Measurements from ENCODE around the gene NR5A2. TPM values are rescaled to one million over a fixed set of nuclear protein-coding genes. Genes with fewer than 3 reads are reported as not detected.

Gene NR5A2
- total RNA-seq, 4 donors from 2014 or later, result 3.8 to 9.0 (median 4.5) TPM

- H3K27me3 ChIP-seq, result no peaks in the 10 kb centered on the region
- no peaks in the 10 kb centered on the region for H3K36me3 ChIP-seq
- H3K9me3 ChIP-seq, result no peaks in the 10 kb centered on the region
- H3K4me1 ChIP-seq, result no peaks in the 10 kb centered on the region
- H3K4me3 ChIP-seq, result no peak overlapping the region
- WGBS, 2 donors, result 68 to 73% methylated on average over 8 of the region's 8 CpGs
- TF ChIP-seq POLR2A (IDR thresholded peaks at IDR 0.05), result no peak
- no peak for TF ChIP-seq CTCF (IDR thresholded peaks at IDR 0.05)
- TF ChIP-seq EP300 (IDR thresholded peaks at IDR 0.05), result no peak
- no peak overlapping the region for H3K27ac ChIP-seq
- no peak for DNase-seq (ENCODE audit: low spot score in 2 of 2)
Observed at GRCh38 chr1:200053646-200054045, 26.1 kb downstream of the NR5A2 start.

GRCh38 chr1:200058341-200058740 lies 30.8 kb downstream of the NR5A2 start:
- no peak for TF ChIP-seq CTCF (IDR thresholded peaks at IDR 0.05)
- no peak for TF ChIP-seq EP300 (IDR thresholded peaks at IDR 0.05)
- H3K4me1 ChIP-seq, result no peaks in the 10 kb centered on the region
- no peak overlapping the region for H3K4me3 ChIP-seq
- peaks cover 0 to 13% of the 10 kb centered on the region in 2 donors for H3K27me3 ChIP-seq
- DNase-seq (ENCODE audit: low spot score in 2 of 2), result no peak
- H3K9me3 ChIP-seq, result no peaks in the 10 kb centered on the region
- H3K27ac ChIP-seq, result no peak overlapping the region
- WGBS, 2 donors, result 91 to 92% methylated on average over 15 of the region's 15 CpGs
- H3K36me3 ChIP-seq, result no peaks in the 10 kb centered on the region

- DNase-seq (ENCODE audit: low spot score in 2 of 2), result no peak
- H3K9me3 ChIP-seq, result no peaks in the 10 kb centered on the region
- peaks cover 0 to 13% of the 10 kb centered on the region in 2 donors for H3K27me3 ChIP-seq
- H3K27ac ChIP-seq, result no peak overlapping the region
- no peak overlapping the region for H3K4me3 ChIP-seq
- no peak for TF ChIP-seq POLR2A (IDR thresholded peaks at IDR 0.05)
- no peak for TF ChIP-seq EP300 (IDR thresholded peaks at IDR 0.05)
- no peak for TF ChIP-seq CTCF (IDR thresholded peaks at IDR 0.05)
- no peaks in the 10 kb centered on the region for H3K36me3 ChIP-seq
- no peaks in the 10 kb centered on the region for H3K4me1 ChIP-seq
- 77 to 82% methylated on average over 2 of the region's 2 CpGs for WGBS, 2 donors
Observed at GRCh38 chr1:200062143-200062542, 34.6 kb downstream of the NR5A2 start.

GRCh38 chr1:200072636-200073285 lies 45.3 kb downstream of the NR5A2 start:
- Histone ChIP-seq H3K27me3 (peaks cover 0 to 10% of the 10 kb centered on the region in 2 donors), H3K4me3 (no peak overlapping the region), H3K9me3 (no peaks in the 10 kb centered on the region), H3K27ac (no peak overlapping the region), H3K4me1 (peaks cover 0 to 16% (median 0%) of the 10 kb centered on the region in 4 donors), H3K36me3 (no peaks in the 10 kb centered on the region)
- no peak for DNase-seq (ENCODE audit: low spot score in 2 of 2)
- no peak for TF ChIP-seq CTCF (IDR thresholded peaks at IDR 0.05)
- TF ChIP-seq EP300 (IDR thresholded peaks at IDR 0.05), result no peak
- TF ChIP-seq POLR2A (IDR thresholded peaks at IDR 0.05), result no peak
- 70 to 71% methylated on average over 4 of the region's 4 CpGs for WGBS, 2 donors

- Histone ChIP-seq H3K9me3 (no peaks in the 10 kb centered on the region), H3K4me3 (no peak overlapping the region), H3K36me3 (no peaks in the 10 kb centered on the region), H3K4me1 (peaks cover 0 to 16% (median 0%) of the 10 kb centered on the region in 4 donors), H3K27me3 (peaks cover 0 to 10% of the 10 kb centered on the region in 2 donors), H3K27ac (no peak overlapping the region)
- WGBS, 2 donors, result 90 to 97% methylated on average over 1 of the region's 1 CpG
- DNase-seq (ENCODE audit: low spot score in 2 of 2), result no peak
- TF ChIP-seq POLR2A (IDR thresholded peaks at IDR 0.05), result no peak
- TF ChIP-seq EP300 (IDR thresholded peaks at IDR 0.05), result no peak
- TF ChIP-seq CTCF (IDR thresholded peaks at IDR 0.05), result no peak
Observed at GRCh38 chr1:200073286-200073637, 45.8 kb downstream of the NR5A2 start.
